Gastroesophageal sphincter (tissue), 3 donors: ENCODE data around the gene PPM1L.

Experiments
- POLR2A ChIP-seq, 2 donors: fragments of 450-650 bp; IDR thresholded peaks; one replicate each; pipeline ENCODE4 v1.6.1; 2017; ENCODE audit warnings: antibody characterized with exemption in 2 of 2, mild to moderate bottlenecking in 2 of 2, moderate library complexity in 1 of 2
- TF ChIP-seq, protein P1 (sequence below), 4 experiments: fragments of 200-600 bp in 2 of 4; fragments of 450-650 bp in 2 of 4; sonication (generic) in 1 of 4; IDR thresholded peaks; one replicate each; pipeline ENCODE4 v1.5.1; 2017 to 2019; ENCODE audit warnings: antibody characterized with exemption in 4 of 4, mild to moderate bottlenecking in 2 of 4, moderate library complexity in 2 of 4

DNA sequence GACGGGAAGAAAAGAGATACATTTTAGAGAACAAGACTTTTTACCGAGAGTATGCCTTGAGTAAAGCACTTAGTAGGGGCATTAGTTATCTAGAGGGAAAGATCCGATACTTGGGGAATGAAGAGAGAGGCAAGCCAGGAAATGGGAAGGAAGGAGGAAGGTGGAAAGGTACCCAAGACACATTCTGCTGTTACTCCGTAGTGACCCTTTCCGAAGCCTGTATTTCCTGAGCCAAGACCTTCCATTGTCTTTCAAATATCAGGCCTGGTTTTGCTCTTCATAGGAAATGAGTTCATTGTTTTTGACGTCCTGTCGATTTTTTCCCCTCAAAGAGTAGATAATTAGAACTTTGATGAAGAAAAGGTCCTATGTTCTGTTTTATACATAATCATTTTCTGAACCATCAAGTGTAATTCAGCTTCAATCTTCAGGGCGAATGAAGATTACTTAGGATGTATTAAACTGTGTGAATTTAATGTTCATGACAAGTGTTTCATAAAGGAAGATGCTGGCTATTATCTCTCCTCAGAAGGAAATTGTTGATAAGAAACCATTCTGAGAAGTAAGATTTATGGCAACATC is 95.7 kb downstream of the PPM1L start:
- TF ChIP-seq POLR2A (IDR thresholded peaks at IDR 0.05): no peak
- TF ChIP-seq, protein P1, sequence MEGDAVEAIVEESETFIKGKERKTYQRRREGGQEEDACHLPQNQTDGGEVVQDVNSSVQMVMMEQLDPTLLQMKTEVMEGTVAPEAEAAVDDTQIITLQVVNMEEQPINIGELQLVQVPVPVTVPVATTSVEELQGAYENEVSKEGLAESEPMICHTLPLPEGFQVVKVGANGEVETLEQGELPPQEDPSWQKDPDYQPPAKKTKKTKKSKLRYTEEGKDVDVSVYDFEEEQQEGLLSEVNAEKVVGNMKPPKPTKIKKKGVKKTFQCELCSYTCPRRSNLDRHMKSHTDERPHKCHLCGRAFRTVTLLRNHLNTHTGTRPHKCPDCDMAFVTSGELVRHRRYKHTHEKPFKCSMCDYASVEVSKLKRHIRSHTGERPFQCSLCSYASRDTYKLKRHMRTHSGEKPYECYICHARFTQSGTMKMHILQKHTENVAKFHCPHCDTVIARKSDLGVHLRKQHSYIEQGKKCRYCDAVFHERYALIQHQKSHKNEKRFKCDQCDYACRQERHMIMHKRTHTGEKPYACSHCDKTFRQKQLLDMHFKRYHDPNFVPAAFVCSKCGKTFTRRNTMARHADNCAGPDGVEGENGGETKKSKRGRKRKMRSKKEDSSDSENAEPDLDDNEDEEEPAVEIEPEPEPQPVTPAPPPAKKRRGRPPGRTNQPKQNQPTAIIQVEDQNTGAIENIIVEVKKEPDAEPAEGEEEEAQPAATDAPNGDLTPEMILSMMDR (IDR thresholded peaks at IDR 0.05): no peak
